ENCODE measurements around the gene PTPRM. TPM values are rescaled to one million over a fixed set of nuclear protein-coding genes. Genes with fewer than 3 reads are reported as not detected.

The PTPRM gene
- polyA plus RNA-seq, 1 donor from 2014 or later, result 126 TPM

- Histone ChIP-seq H3K9me3 (ENCODE audit: low read length) (no peaks in the 10 kb centered on the region), H3K4me2 (ENCODE audit: low read length) (no peak overlapping the region), H3K79me2 (replicated peaks; ENCODE audit: insufficient read depth, low read length) (no peaks in the 10 kb centered on the region), H3K27me3 (ENCODE audit: insufficient read depth, low read depth, low read length) (no peaks in the 10 kb centered on the region), H3K4me3 (ENCODE audit: low read length) (no peak overlapping the region), H3F3A (ENCODE audit: insufficient read depth, low read length, poor library complexity, severe bottlenecking) (no peaks in the 10 kb centered on the region), H3K9me2 (ENCODE audit: insufficient read depth, low read length) (no peaks in the 10 kb centered on the region), H2AFZ (ENCODE audit: low read depth, low read length) (no peak overlapping the region), H3K27ac (ENCODE audit: low read length) (no peak overlapping the region), H3K9ac (ENCODE audit: low read length) (no peak overlapping the region), H3K36me3 (ENCODE audit: insufficient read depth, low read length) (no peaks in the 10 kb centered on the region), H4K20me1 (ENCODE audit: insufficient read depth) (no peaks in the 10 kb centered on the region)
- TF ChIP-seq TAF1 (IDR thresholded peaks at IDR 0.05; ENCODE audit: low read depth) (no peak), SMC3 (conservative IDR thresholded peaks at IDR 0.05; ENCODE audit: poor library complexity) (no peak), REST (IDR thresholded peaks at IDR 0.05; ENCODE audit: borderline replicate concordance) (no peak), POLR2AphosphoS5 (IDR thresholded peaks at IDR 0.05) (no peak), EP300 (conservative IDR thresholded peaks at IDR 0.05; ENCODE audit: poor library complexity, severe bottlenecking) (no peak), MXI1 (conservative IDR thresholded peaks at IDR 0.05; ENCODE audit: poor library complexity, severe bottlenecking) (no peak), EZH2 (IDR thresholded peaks at IDR 0.05; ENCODE audit: borderline replicate concordance, insufficient read depth, low read length, poor library complexity, severe bottlenecking) (no peak), RAD21 (conservative IDR thresholded peaks at IDR 0.05) (no peak), CTCF (IDR thresholded peaks at IDR 0.05; ENCODE audit: poor library complexity, severe bottlenecking) (no peak)
Measured at GRCh38 chr18:8176109-8176508, 609.0 kb downstream of the PTPRM start.

- no peak overlapping the region for H3K9ac ChIP-seq (ENCODE audit: low read length)
- H3F3A ChIP-seq (ENCODE audit: insufficient read depth, low read length, poor library complexity, severe bottlenecking), result no peaks in the 10 kb centered on the region
- H2AFZ ChIP-seq (ENCODE audit: low read depth, low read length), result no peak overlapping the region
- no peaks in the 10 kb centered on the region for H3K9me3 ChIP-seq (ENCODE audit: low read length)
- H3K4me2 ChIP-seq (ENCODE audit: low read length), result no peak overlapping the region
- no peaks in the 10 kb centered on the region for H3K9me2 ChIP-seq (ENCODE audit: insufficient read depth, low read length)
- TF ChIP-seq REST (IDR thresholded peaks at IDR 0.05; ENCODE audit: borderline replicate concordance), result no peak
- no peak for TF ChIP-seq POLR2AphosphoS5 (IDR thresholded peaks at IDR 0.05)
- no peak for TF ChIP-seq TAF1 (IDR thresholded peaks at IDR 0.05; ENCODE audit: low read depth)
- no peak for TF ChIP-seq MXI1 (conservative IDR thresholded peaks at IDR 0.05; ENCODE audit: poor library complexity, severe bottlenecking)
- TF ChIP-seq CTCF (IDR thresholded peaks at IDR 0.05; ENCODE audit: poor library complexity, severe bottlenecking), result no peak
- no peak for TF ChIP-seq EP300 (conservative IDR thresholded peaks at IDR 0.05; ENCODE audit: poor library complexity, severe bottlenecking)
- TF ChIP-seq RAD21 (conservative IDR thresholded peaks at IDR 0.05), result no peak
- no peak for TF ChIP-seq SMC3 (conservative IDR thresholded peaks at IDR 0.05; ENCODE audit: poor library complexity)
- no peak for TF ChIP-seq EZH2 (IDR thresholded peaks at IDR 0.05; ENCODE audit: borderline replicate concordance, insufficient read depth, low read length, poor library complexity, severe bottlenecking)
- H4K20me1 ChIP-seq (ENCODE audit: insufficient read depth), result no peaks in the 10 kb centered on the region
- no peak overlapping the region for H3K27ac ChIP-seq (ENCODE audit: low read length)
- no peaks in the 10 kb centered on the region for H3K79me2 ChIP-seq (replicated peaks; ENCODE audit: insufficient read depth, low read length)
- no peak overlapping the region for H3K4me3 ChIP-seq (ENCODE audit: low read length)
- no peaks in the 10 kb centered on the region for H3K36me3 ChIP-seq (ENCODE audit: insufficient read depth, low read length)
- H3K27me3 ChIP-seq (ENCODE audit: insufficient read depth, low read depth, low read length), result no peaks in the 10 kb centered on the region
Measured at GRCh38 chr18:8176554-8176953, 609.4 kb downstream of the PTPRM start.
